Right lung (tissue), 5 donors: ENCODE results near the gene EVI5L. TPM values are rescaled to one million over a fixed set of nuclear protein-coding genes. Genes with fewer than 3 reads are reported as not detected.
"Not testable (repeated sequence)": the region's sequence is repeated elsewhere in the genome, so short reads cannot be mapped to it uniquely, and the experiment has no call there.

Experiments
- DNase-seq, 2 donors: peaks; one replicate each; pipeline ENCODE4 v3.0.0-alpha.2; 2013
- polyA plus RNA-seq, 5 donors: library from polyadenylated mRNA; unstranded; fragments of 120-200 nt; gene quantifications; one replicate each; pipeline versions ENCODE4 v1.2.1 to v1.2.3, GENCODE V29; 2013; ENCODE audit warnings: inconsistent platforms in 1 of 5, low replicate concordance in 1 of 5; ENCODE audit not compliant: insufficient read length in 5 of 5, insufficient read depth in 1 of 5

The EVI5L gene
- polyA plus RNA-seq, 5 donors, result 10.9 to 17.6 (median 12.6) TPM

GRCh38 chr19:7815325-7815724 lies 14.7 kb upstream of the EVI5L start:
- no peak for DNase-seq

GRCh38 chr19:7816040-7816439 lies 14.0 kb upstream of the EVI5L start:
- not testable (repeated sequence) for DNase-seq

DNA sequence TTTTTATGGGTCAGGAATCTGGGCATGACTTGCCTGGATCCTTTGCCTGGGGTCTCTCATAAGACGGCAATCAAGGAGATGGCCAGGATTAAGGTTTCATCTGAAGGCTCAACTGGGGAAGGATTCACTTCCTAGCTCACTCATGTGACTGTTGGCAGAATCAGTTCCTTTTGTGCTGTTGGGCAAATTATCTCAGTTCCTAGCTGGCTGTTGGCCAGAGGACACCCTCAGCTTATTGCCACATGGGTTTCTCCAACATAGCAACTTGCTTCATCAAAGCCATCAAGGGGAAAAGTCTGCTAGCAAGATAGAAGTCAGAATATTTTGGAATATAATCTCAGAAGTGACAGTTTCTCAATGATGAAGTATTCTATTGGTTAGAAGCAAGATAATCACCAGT lies 12.2 kb upstream of the EVI5L start:
- no peak for DNase-seq

- no peak for DNase-seq
Measured at GRCh38 chr19:7818806-7819205, 11.2 kb upstream of the EVI5L start.

- no peak for DNase-seq
Measured at GRCh38 chr19:7819337-7819736, 10.7 kb upstream of the EVI5L start.

GRCh38 chr19:7820588-7820987 lies 9.4 kb upstream of the EVI5L start:
- no peak for DNase-seq

- DNase-seq, result no peak
Measured at GRCh38 chr19:7822910-7823515, 7.0 kb upstream of the EVI5L start.

DNA sequence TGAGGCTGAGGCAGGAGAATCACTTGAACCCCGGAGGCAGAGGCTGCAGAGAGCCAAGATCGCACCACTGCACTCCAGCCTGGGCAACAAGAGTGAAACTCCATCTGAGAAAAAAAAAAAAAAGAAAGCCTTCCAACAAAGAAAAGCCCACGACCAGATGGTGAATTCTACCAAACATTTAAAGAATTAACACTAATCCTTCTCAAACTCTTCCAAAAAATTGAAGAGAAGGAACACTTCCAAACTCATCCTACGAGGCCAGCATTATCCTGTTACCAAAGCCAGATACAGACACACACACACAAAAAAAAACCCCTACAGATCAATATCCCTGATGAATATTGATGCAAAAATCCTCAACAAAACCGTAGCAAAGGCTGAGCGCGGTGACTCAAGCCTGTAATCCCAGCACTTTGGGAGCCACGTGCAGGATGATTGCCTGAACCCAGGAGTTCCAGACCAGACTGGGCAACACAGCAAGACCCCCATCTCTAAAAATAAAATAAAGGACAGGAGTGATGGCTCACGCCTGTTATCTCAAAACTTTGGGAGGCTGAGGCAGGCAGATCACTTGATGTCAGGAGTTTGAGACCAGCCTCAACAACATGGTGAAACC lies 6.2 kb upstream of the EVI5L start:
- no peak for DNase-seq

DNA sequence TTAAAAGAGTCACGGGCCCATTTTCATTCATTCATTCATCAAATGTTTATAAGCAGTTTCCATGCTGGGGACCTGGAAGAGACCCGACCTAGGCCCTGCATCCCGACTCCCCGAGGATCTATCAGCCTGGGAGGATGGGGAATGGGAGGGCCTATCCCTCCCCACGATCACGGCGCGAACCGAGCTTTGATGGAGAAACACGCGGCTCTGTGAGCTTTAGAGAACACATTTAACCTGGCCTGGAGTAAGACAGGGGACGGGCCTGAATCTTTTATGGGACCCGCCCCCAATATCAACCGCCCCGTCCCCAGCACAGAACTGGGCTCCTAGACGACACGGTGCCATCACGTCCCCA lies 875 bp upstream of the EVI5L start:
- no peak for DNase-seq

DNA sequence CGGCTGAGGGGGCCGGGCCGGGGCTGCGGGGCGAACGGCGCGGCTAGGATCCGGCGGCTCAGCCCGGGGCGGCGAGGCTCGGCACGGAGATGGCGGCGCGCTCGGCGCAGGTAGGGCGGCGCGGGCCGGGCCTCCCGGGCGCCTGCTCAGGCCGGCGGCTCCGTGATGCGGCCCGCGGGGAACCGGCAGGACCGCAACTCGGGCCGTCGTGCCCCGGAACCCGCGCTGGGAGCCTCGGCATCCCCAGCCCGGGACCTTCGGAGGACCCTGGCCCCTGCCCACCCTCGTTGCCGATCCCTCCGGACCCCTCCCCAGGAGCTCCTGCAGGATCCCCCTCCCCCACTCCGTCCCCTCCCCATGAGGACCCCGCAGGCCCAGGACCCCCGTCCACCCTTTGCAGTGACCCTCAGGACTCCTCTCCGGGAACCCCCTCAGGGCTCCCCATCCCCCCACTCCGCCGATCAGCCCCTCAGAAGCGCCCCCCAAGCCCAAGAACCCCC lies 304 bp downstream of the EVI5L start:
- DNase-seq, result no peak

GRCh38 chr19:7830823-7831222 lies 805 bp downstream of the EVI5L start:
- DNase-seq, result no peak

GRCh38 chr19:7831452-7831851 lies 1.4 kb downstream of the EVI5L start:
- DNase-seq, result no peak

- DNase-seq, result no peak
Measured at GRCh38 chr19:7832009-7832408, 2.0 kb downstream of the EVI5L start.

DNA sequence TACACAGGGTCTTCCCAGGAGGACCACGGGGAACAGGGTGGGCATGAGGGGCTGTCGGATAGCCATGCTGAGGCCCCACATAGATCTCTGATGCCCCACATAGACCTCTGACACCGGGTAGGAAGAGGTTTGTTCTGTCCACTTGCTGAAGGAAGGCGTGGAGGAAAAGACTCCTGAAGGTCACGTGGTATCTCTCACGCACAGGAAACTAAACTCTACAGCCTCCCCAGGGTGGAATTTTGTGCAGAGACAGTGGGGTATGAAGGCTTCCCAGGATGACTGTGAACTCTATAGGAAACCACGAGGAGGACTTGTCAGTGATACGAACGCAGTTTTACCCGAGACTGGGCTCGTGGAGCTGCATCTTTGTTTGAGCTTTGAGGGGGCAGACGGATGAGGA lies 2.8 kb downstream of the EVI5L start:
- no peak for DNase-seq

- DNase-seq, result no peak
Measured at GRCh38 chr19:7833225-7834099, 3.4 kb downstream of the EVI5L start.

- no peak for DNase-seq
Measured at GRCh38 chr19:7839476-7839875, 9.5 kb downstream of the EVI5L start.

DNA sequence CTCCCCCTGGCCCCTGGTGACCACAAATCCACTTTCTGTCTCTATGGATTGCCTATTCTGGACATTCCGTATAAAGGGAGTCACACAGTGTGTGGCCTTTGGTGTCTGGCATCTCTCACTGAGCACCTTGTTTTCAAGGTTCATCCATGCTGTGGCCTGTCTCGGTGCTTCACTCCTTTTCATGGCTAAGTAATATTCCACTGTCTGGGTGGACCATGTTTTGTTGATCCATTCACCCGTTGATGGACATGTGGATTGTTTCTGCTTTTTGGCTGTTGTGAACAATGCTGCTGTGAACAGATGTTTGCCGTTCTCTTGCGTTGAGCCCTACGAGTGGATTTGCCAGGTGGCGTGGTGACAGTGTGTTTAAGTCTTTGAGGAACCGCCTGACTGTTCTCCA lies 10.6 kb downstream of the EVI5L start:
- no peak for DNase-seq

DNA sequence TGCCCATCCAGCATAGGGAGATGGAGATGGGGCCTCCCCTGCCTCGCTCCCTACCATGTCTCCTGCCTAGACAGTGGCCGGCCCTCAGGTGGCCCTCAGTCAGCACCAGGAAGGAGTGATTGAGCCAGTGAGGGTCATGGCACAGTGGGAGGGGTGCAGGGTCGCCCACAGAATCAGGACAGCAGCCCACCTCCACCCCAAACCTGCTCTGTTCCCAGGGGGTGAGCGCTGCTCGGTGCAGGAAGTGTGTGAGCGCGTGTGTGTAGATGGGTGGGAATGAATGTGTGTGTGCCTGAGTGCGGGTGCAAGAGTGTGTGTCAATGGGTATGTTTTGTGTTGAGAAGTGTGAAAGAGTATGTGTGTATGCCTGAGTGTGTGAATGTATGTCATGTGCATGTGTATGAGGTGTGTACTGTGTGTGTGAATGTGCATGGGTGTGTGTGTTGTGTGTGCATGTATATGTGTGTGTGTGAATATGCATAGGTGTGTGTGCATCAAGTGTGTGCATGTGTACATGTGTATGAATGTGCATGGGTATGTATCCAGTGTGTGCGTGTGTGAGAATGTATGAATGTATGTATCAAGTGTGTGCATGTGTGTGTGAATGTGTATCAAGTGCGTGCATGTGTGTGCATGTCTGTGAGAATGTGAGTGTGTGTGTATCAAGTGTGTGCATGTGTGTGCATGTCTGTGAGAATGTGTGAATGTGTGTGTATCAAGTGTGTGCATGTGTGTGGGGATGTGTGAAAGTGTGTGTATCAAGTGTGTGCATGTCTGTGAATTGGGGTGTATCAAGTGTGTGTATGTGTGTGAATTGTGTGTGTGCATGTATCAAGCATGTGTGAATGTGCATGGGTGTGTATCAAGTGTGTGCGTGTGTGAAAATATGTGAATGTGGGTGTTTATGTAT lies 12.0 kb downstream of the EVI5L start:
- no peak for DNase-seq

- DNase-seq, result no peak
Measured at GRCh38 chr19:7842661-7843294, 12.8 kb downstream of the EVI5L start.

DNA sequence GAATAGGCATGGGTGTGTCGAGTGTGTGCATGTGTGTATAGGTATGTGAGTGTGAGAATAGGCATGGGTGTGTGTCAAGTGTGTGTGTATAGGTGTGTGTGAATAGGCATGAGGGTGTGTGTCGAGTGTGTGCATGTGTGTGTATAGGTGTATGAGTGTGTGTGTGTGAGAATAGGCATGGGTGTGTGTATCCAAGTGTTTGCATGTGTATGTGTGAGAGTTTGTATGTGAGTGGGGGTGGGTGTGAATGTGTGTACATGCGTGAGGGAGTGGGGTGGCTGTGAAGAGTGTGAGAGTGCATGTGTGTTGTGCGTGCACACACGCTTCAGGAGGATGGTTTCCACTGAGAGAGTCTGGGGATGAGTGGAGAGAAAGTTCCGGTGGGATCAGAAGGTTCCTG lies 13.5 kb downstream of the EVI5L start:
- no peak for DNase-seq

GRCh38 chr19:7844405-7844804 lies 14.4 kb downstream of the EVI5L start:
- DNase-seq, result no peak
